Kasumi-1 (cell line): Measurements from ENCODE around the gene SYT13.

Experiments used
- DNase-seq, 2 experiments: peaks; one replicate each; lab custom pipeline; 2025; lab: John Stamatoyannopoulos, UW

The SYT13 gene

GRCh38 chr11:45218705-45219104 is 67.4 kb downstream of the SYT13 start:
- DNase-seq: no peak

GRCh38 chr11:45217991-45218390 is 68.2 kb downstream of the SYT13 start:
- no peak for DNase-seq

DNA sequence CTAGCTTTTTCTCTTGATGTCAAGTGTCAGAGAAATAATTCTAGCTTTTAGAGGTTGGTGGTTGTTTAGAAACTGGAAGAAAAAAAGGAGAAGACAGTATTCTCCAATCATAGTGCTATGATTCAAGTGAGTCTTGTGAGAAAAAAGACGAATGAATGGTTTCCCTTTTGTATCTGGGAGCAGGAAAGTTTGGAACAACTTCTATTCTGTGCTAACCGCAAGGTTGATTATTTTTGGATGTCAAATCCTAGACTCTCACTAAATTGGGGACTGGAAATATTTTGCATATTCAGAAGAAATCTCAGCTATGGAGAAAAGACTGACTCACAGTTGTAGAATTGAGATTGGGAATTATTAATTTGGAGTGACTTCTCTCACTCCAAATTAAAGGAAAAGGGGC is 69.2 kb downstream of the SYT13 start:
- no peak for DNase-seq

DNA sequence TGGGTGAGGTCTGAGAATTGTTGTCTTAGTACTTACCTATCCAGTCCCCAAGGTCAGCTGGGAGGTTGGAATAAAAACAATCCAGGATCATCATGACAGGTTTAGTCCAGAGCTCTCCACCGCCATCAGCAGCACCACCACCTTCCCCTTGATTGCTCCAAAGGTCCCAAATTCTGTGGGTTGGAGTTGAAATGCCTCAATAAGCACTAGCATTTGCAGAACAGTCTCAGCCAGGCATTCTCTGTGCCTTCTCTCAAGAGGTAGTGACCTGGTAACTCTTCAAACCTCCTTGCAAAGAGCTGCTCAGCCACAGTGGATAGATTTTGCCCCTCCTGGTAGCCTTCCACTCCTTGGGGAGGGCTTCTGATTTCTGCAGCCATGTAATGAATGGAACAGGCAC is 70.1 kb downstream of the SYT13 start:
- no peak for DNase-seq

DNA sequence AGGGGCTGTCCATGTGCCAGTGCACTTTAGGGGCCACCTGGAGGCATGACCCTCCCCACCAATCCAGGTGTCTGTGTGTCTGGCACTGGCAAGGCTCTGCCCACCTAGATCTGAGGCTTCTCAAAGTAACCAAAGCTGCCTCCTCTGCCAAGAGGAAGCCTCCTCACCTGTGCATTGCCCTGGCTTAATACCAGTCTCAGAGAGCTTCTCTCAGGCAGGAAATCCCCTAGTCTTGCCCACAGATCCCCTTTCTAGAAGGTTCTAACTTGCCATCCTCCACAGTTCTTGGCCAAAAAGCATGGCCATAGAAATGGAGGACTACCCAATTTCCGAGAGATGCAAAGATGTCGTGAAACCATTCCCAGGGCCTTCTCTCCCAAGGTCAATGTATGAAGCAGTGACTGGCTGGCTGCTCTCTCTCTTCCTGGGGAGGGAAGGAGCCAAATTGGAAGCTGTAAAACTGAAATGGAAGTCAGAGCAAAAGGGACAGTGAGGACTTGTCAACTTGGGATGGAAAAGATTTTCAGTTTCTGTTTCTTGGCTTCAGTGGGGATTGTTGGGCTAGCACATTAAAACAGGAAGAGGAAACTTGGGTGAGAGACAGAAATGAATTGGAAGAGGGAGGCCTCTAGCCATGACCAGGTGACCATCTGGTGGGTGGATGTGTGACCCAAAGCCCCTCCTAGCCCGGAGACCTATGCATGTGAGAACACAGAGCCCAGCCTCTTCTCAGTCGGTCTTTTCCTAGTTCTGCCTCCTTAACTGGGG is 70.9 kb downstream of the SYT13 start:
- no peak for DNase-seq

DNA sequence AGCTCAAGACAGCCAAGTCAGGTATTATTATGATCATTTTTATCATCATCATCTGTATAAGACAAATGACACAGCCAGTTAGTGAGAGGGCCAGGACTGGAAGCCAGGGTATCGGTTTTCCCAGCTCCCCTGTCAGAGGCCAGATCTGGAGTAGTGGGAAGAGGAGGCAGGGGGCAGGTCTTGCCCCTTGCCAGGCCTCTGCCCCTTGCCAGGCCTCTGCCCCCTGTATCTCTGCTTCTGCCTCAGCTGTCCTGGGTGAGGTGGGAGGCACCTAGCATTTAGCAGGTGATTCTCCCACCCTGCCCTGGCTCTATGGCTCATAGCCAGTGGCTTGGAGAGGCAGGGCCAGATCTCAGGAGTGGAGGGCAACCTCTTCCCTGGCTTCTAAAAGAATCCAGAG is 72.4 kb downstream of the SYT13 start:
- no peak for DNase-seq

GRCh38 chr11:45213316-45213665 is 72.8 kb downstream of the SYT13 start:
- no peak for DNase-seq

- DNase-seq: no peak
These were observed 73.4 kb downstream of the SYT13 start for GRCh38 chr11:45212566-45213315.

GRCh38 chr11:45211732-45212131 is 74.4 kb downstream of the SYT13 start:
- no peak for DNase-seq

GRCh38 chr11:45210846-45211245 is 75.3 kb downstream of the SYT13 start:
- no peak for DNase-seq

GRCh38 chr11:45209891-45210699 is 76.0 kb downstream of the SYT13 start:
- peak; percentile 87 to 94 for DNase-seq

- no peak for DNase-seq
These were observed 76.9 kb downstream of the SYT13 start for GRCh38 chr11:45209000-45209879.

- DNase-seq: no peak
These were observed 78.0 kb downstream of the SYT13 start for GRCh38 chr11:45208135-45208534.

GRCh38 chr11:45205978-45206377 is 80.2 kb downstream of the SYT13 start:
- no peak for DNase-seq

DNA sequence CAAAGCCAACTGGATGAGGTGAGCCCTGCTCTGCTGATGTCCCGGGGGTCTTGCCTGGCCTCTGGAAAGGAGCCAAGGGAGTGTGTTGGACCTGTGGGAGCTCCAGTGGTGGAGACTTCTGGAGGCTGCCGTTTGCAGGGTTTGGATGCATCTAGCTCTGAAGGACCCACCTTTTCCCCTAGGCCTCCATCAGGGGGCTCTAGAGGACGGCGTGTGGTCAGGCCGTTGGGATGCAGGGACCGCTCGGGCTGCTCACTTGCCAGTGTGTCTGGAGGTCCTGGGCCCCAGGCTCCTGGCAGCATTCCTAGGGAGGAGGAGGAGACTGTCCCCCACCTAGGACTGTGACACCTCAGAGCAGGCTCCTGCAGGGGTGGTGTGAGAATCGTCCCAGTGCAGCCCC is 81.4 kb downstream of the SYT13 start:
- no peak for DNase-seq

DNA sequence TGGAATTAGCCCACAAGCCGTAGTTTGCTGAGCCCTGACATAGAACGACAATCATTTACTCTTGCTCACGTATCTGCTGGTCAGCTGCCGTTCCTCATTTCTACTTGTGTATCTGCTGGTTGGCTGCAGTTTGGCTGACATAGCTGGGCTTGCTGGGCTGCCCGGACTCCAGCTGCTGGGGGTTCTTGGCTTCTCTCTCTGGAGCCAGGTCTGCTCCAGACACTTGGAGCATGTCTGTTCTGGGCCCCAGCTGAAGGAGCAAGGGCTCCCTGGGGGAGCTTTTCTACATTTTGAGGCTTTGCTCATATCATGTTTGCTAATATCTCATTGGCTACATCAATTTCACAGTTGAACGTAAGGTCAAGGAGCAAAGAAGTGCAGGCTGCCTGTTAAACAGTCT is 92.4 kb downstream of the SYT13 start:
- DNase-seq: no peak
